MM.1S (cell line): ENCODE measurements around the gene CREB5.

Experiments
- CTCF ChIP-seq: fragments of 300-600 bp; sonication (generic); IDR thresholded peaks from 2 replicates; pipeline ENCODE4 v1.5.1; 2016; ENCODE audit warnings: antibody characterized with exemption, low read length, mixed read lengths
- EZH2phosphoT487 ChIP-seq: fragments of 300-600 bp; sonication (generic); IDR thresholded peaks from 2 replicates; pipeline ENCODE4 v1.6.1; 2018; ENCODE audit warnings: antibody characterized with exemption, low read length

- TF ChIP-seq EZH2phosphoT487 (no peak), CTCF (no peak)
Measured at GRCh38 chr7:28701731-28702130, 289.4 kb downstream of the CREB5 start.
